DLD1 (cell line): Measurements from ENCODE around the gene SLC25A10.
"Not testable (repeated sequence)": the region's sequence is repeated elsewhere in the genome, so short reads cannot be mapped to it uniquely, and the experiment has no call there.

Experiments
- in situ Hi-C: cut with HindIII; loops from 2 replicates; pipeline ENCODE4 v1.10.0; 2017; ENCODE audit warnings: low sequenced_read_pairs

SLC25A10 gene, protein sequence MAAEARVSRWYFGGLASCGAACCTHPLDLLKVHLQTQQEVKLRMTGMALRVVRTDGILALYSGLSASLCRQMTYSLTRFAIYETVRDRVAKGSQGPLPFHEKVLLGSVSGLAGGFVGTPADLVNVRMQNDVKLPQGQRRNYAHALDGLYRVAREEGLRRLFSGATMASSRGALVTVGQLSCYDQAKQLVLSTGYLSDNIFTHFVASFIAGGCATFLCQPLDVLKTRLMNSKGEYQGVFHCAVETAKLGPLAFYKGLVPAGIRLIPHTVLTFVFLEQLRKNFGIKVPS

DNA sequence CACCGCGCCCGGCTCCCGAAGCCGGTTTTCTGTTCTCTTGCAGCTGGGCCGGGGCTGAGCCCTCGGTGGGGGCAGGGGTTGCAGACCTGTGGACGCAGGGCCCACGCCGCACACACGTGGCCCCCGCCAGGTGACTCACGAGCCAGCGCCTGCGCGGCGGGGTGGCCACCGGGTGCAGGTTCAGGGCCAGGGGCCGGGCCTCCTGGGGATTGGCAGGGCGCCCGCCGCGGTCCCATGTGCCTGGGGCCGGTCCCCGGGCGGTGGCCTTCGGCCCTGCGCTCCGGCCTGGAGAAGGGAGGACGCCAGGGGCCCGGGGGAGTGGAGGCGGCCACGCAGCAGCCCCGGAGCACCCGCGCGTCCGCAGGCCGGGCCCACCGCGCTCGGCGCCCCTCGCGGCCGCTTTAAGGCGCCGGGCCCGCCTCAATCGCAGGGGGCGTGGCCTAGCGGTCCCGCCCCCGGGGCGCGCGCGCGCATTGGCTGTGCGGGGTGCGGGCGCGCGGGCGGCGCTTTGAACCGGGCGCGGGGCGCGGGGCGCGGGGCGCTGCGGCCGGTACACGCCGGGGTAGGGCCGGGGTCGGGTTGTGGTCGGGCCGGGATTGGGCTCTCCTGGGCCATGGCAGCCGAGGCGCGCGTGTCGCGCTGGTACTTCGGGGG, at the start of gene SLC25A10:
Gene SLC25A10, plus strand, starts transcription at position 471 of the 654 bp plus-strand sequence. Its CDS starts 143 bp downstream, at position 614.
- in situ Hi-C loops = no loop called here

GRCh38 chr17:81664051-81664470, 48.0 kb upstream of the SLC25A10 start:
- in situ Hi-C loops = no loop called here

- in situ Hi-C loops = no loop called here
Measured at GRCh38 chr17:81665205-81666091, 46.6 kb upstream of the SLC25A10 start.

DNA sequence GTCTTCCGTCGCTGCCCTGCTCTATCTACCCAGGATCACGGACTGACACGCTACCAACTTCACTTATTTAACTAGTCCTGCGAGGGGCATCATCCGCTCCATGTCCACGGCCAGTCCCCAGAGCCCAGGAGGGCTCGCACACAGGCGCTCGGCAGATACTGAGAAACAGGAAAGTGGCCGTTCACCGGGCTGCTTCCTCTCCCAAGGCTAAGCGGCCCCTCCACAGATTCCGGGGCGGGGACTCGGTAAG, 46.1 kb upstream of the SLC25A10 start:
- in situ Hi-C loops = no loop called here

GRCh38 chr17:81666342-81667191, 45.5 kb upstream of the SLC25A10 start, which contains the start of the genes CCDC137 and OXLD1:
Gene CCDC137, plus strand, starts transcription at chr17:81666737. Its CDS starts 30 bp downstream, at chr17:81666767.
Gene OXLD1, minus strand, starts transcription at chr17:81666605. Its CDS starts 28 bp downstream, at chr17:81666577.
- in situ Hi-C loops = no loop called here

DNA sequence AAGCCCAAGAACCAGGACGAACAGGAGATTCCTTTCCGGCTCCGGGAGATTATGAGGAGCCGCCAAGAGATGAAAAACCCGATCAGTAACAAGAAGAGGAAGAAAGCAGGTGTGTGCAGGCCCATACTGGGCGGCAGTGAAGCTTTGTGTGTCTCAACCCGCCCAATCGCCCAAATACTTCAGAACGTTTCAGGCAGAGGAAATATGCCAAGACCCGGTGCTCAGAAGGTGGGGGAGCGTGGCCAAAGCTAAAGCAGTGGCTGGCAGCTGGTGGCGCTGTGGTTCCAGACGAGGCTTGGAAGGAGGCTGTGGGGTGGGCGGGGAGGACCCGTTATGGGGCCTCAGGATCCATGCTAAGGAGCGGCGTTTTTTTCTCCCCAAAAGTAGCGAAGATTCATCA, 44.3 kb upstream of the SLC25A10 start:
- in situ Hi-C loops = no loop called here

GRCh38 chr17:81672504-81672903, 39.6 kb upstream of the SLC25A10 start:
- in situ Hi-C loops = no loop called here

- in situ Hi-C loops = no loop called here
Measured at GRCh38 chr17:81672954-81673353, 39.1 kb upstream of the SLC25A10 start.

DNA sequence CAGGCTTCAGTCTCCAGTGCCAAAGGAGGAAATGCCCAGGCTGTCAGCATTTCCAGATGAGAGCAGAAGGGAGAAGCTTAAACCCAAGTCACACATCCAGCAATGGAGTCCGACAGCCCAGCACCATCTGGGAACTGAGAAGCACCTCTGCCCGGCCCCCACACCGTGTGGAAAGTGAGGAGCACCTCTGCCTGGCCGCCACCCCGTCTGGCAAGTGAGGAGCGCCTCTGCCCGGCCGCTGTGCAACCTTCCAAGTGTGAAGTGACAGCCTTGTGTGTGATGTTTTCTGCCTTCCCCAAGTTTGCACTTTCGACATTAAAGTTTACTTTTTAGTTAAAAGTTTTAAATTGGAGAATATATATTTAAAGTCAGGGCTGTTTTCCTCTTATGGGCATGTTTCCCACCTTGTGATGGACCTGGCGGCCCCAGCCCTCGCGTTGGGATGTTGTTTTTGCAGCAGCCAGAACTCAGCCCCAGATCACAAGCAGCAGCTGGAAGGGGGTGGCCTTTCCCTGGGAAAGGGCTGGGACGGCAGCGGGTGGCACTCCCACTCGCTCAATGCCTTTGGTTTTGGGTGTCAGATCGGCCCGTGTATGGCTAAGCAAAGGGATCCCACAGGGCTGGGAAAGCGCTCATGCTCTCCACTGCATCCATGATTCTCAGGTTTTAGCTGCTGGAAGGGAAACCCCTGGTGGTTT, 38.4 kb upstream of the SLC25A10 start:
- in situ Hi-C loops = no loop called here

DNA sequence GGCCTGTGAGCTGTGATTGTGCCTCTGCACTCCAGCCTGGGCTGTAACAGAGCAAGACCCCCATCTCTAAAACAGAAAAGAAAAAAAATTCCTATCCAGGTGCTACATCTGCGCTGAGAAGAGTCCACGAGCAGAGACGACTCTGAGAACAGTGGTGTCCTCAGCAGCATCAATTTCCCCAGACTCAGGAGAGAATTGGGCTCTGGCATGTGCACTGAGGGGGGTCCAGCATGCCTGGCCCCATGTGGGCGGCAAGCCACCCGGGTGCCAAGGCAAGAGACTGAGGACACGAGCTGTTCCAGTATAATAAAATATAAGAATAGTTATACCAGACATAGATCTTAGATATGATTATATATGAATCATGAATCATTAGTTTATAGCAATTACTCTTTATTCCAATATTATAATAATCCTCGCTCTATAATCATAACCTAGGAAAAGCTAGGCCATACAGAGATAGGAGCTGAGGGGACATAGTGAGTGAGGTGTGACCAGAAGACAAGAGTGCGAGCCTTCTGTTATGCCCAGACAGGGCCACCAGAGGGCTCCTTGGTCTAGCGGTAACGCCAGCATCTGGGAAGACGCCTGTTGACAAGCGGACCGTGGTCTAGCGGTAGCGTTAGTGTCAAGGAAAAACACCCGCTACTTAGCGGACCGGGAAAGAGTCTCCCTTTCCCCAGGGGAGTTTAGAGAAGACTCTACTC, 36.4 kb upstream of the SLC25A10 start:
- in situ Hi-C loops = not testable (repeated sequence)

DNA sequence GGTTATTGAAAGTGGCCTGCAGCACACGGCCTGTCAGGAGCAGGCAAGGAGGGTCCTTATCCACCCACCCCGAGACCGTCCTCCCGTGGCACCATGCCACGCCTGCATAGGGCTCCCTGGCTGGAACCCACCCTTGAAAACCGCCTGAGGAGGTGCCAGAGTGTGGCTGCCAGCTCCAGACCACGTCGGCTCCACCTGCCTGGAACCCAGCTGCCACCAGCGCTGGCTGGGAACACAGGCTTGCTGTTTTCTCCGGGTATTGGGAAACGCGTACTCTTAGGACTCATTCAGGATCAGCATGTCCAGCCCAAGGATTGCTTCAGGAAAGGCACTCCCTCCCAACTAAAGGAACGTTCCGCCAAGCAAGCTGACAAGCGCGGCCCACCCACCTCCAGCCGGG, 35.2 kb upstream of the SLC25A10 start:
- in situ Hi-C loops = no loop called here

- in situ Hi-C loops = no loop called here
Measured at GRCh38 chr17:81680150-81680549, 31.9 kb upstream of the SLC25A10 start.

DNA sequence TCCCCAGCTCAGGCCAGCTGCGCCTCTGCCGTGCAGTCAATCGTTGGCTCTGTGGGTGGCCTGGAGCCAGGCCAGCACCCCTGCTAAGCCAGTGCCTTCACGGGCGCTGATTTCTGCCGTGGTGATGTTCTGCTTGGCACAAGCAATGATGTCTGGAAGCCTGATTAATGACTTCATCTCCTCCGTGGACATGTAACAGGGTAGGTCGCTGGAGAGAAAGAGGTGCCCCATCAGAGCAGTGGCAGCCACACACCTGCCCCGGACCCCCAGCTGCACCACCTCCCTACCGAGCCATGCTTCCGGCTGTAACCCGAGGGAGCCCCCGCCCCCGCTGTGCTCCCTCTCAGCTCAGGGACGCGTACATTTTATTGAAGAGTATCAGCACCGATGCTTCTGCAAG, 30.4 kb upstream of the SLC25A10 start:
- in situ Hi-C loops = no loop called here

DNA sequence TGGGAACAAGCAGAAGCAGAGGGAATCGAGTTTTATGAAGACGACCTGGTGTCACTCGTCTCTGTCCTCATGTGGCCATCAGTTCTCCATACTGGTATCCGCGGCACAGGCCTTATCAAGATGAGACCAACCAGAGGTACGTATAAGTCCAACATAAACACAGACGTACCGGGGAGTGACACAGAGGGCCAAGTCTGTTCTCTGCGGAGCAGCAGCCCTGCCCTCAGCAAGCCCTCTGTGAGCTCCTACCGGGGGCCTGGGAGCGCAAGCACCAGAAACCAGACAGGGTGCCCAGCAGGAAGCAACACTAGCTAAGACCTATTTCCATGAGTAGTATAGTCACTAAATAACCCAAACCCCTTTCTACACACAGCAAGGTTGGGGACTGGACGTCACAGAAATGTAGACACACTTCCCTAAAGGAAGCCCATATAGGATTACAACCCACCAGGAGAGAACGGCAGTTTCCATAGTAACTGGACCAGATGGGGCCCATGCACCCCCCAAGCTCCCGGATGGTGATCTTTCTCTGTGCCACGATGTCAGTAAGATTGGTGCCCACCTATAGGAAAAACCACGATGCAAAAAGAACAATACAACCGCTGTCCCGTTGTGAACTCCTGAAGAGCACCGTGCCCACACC, 29.4 kb upstream of the SLC25A10 start:
- in situ Hi-C loops = no loop called here

- in situ Hi-C loops = no loop called here
Measured at GRCh38 chr17:81683208-81683583, 28.9 kb upstream of the SLC25A10 start.

DNA sequence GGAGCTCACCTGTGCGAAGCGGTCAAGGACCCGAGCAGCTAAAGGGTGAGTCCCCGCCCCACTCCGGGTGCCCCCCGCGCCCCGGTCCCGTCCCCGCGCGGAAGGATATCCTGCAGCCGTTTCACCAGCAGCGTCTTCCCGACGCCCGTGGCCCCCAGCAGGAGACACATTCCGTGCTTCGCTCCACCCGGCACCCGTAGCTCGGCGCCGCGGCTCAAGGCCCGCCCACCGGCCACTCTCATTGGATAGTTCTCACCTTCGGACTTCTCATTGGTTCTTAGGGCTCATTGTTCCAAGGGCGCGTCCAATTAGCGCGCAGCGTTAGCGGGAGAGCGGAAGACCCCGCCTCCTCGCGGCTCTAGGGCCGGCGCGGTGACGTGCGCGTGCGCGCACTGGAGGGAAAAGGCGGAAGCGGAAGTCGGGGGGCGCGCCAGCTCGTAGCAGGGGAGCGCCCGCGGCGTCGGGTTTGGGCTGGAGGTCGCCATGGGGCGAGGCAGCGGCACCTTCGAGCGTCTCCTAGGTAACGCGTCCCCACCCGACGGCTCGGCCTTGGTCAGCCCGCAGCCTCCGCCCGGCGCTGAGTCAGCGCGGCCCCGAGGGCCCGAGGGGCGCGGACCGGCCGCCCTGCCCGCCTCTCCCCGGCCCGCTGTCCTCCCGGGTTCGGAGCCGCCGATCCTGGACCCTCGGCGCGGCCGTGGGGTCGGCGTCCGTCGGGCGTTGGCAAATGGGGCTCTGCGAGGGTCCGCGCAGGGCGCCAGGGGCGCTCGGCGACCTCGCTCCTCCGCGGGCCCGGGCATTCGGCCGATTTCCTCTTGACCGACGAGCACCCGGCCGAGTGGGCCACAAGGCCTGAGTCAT, 28.3 kb upstream of the SLC25A10 start, which contains the start of the genes ARL16 and HGS:
Gene ARL16, minus strand, starts transcription at position 214 of the 858 bp plus-strand sequence. Its CDS starts 44 bp downstream, at position 170.
Gene HGS, plus strand, starts transcription at position 428 of the 858 bp plus-strand sequence. Its CDS starts 56 bp downstream, at position 484.
- in situ Hi-C loops = no loop called here

DNA sequence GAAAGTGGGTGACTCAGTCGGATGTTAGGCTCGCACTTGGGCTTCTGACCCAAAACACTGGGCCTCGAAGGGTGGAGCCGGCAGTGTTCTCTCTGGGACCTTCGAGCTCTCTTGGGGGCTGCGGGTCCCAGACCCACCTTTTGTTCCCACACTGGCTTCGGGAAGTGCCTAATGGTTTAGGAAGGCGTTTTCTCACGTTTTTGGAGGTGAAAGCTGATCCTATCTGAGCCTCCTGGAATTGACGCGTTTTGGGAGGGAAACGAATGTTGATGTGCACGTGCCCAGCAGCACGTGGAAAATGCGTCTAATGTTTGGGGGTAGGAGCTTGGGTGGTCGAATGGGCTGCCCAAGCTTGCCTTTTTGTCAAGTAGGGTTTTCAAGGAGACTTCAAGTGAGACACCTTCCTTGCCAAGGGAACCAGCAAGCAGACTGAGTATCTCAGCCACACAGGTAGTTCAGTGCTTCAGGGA, 27.6 kb upstream of the SLC25A10 start:
- in situ Hi-C loops = no loop called here

- in situ Hi-C loops = no loop called here
Measured at GRCh38 chr17:81685108-81685507, 27.0 kb upstream of the SLC25A10 start.
